ENCODE measurements around the gene AURKB.

GRCh38 chr17:8159459-8160223 lies 50.7 kb downstream of the AURKB start:
- no peak for TF ChIP-seq CTCF (conservative IDR thresholded peaks at IDR 0.05 in 1 of 2, IDR thresholded peaks at IDR 0.05 in 1 of 2; ENCODE audit: extremely low read depth in 1 of 2, insufficient read depth in 1 of 2, low read depth in 1 of 2, low read length in 2 of 2)
- TF ChIP-seq EZH2 (IDR thresholded peaks at IDR 0.05; ENCODE audit: borderline replicate concordance, low read length), result no peak
